Mesenchymal stem cell (in vitro differentiated cells and primary cell): ENCODE data around the gene PRRG2.

Source experiments
- DNase-seq: peaks from one replicate; pipeline ENCODE4 v3.0.0-alpha.2; 2013
- H2AFZ ChIP-seq: one replicate; pipeline ENCODE4 v1.6.1; 2013; ENCODE audit warnings: low read depth, mild to moderate bottlenecking, control low read depth, inconsistent platforms, low read length, moderate library complexity
- H2AK5ac ChIP-seq: 2 replicates; pipeline ENCODE4 v1.6.1; 2013; ENCODE audit warnings: low read length, moderate library complexity, mild to moderate bottlenecking, inconsistent platforms; ENCODE audit not compliant: severe bottlenecking
- H2BK120ac ChIP-seq: one replicate; pipeline ENCODE4 v1.6.1; 2013; ENCODE audit warnings: low read depth, mild to moderate bottlenecking, inconsistent platforms, low read length, moderate library complexity
- H2BK12ac ChIP-seq, 2 experiments: one replicate each; pipeline ENCODE4 v1.6.1; 2013; ENCODE audit warnings: inconsistent platforms in 2 of 2, low read length in 2 of 2, mild to moderate bottlenecking in 2 of 2, moderate library complexity in 2 of 2, control low read depth in 1 of 2
- H2BK15ac ChIP-seq: one replicate; pipeline ENCODE4 v1.6.1; 2013; ENCODE audit warnings: mild to moderate bottlenecking, low read depth, inconsistent platforms; ENCODE audit not compliant: poor library complexity, severe bottlenecking
- H2BK5ac ChIP-seq: 2 replicates; pipeline ENCODE4 v1.6.1; 2013; ENCODE audit warnings: low read depth, mild to moderate bottlenecking, low read length, control low read depth, inconsistent platforms; ENCODE audit not compliant: poor library complexity, severe bottlenecking
- H3K14ac ChIP-seq, 2 experiments: one replicate each; pipeline ENCODE4 v1.6.1; 2013; ENCODE audit warnings: inconsistent platforms in 2 of 2, low read length in 2 of 2, control low read depth in 1 of 2, mild to moderate bottlenecking in 1 of 2, moderate library complexity in 1 of 2
- H3K18ac ChIP-seq, 2 experiments: one replicate each; pipeline ENCODE4 v1.6.1; 2013; ENCODE audit warnings: inconsistent platforms in 2 of 2, low read length in 2 of 2, control low read depth in 1 of 2, low read depth in 1 of 2, mild to moderate bottlenecking in 1 of 2
- H3K23ac ChIP-seq, 2 experiments: one replicate each; pipeline ENCODE4 v1.6.1; 2013; ENCODE audit warnings: inconsistent platforms in 2 of 2, low read length in 2 of 2, mild to moderate bottlenecking in 2 of 2, moderate library complexity in 2 of 2, control low read depth in 1 of 2
- H3K27ac ChIP-seq: 2 replicates; pipeline ENCODE4 v1.5.1; 2013; ENCODE audit warnings: mild to moderate bottlenecking, moderate library complexity, low read length, control low read depth, inconsistent platforms; ENCODE audit not compliant: poor library complexity, severe bottlenecking
- H3K27me3 ChIP-seq, 2 experiments: 2 replicates each; pipeline versions ENCODE4 v1.6.1 to v1.7.0; 2013; ENCODE audit warnings: low read length in 2 of 2, mild to moderate bottlenecking in 2 of 2, moderate library complexity in 2 of 2, control low read depth in 1 of 2, inconsistent platforms in 1 of 2; ENCODE audit not compliant: control insufficient read depth in 1 of 2, insufficient read depth in 1 of 2
- H3K36me3 ChIP-seq, 2 experiments: 2 replicates each; pipeline versions ENCODE4 v1.6.1 to v1.7.0; 2013; ENCODE audit warnings: low read length in 2 of 2, control low read depth in 1 of 2, inconsistent platforms in 1 of 2, low read depth in 1 of 2, mild to moderate bottlenecking in 1 of 2; ENCODE audit not compliant: insufficient read depth in 2 of 2, control insufficient read depth in 1 of 2
- H3K4ac ChIP-seq, 2 experiments: one replicate each; pipeline ENCODE4 v1.6.1; 2013; ENCODE audit warnings: inconsistent platforms in 2 of 2, low read length in 2 of 2, mild to moderate bottlenecking in 2 of 2, moderate library complexity in 2 of 2, control low read depth in 1 of 2, low read depth in 1 of 2
- H3K4me1 ChIP-seq: 2 replicates; pipeline ENCODE4 v1.6.1; 2013; ENCODE audit warnings: low read depth, low read length, control low read depth; ENCODE audit not compliant: control insufficient read depth, insufficient read depth
- H3K4me2 ChIP-seq: 2 replicates; pipeline ENCODE4 v1.6.1; 2013; ENCODE audit warnings: low read length, mild to moderate bottlenecking, inconsistent platforms; ENCODE audit not compliant: poor library complexity, severe bottlenecking
- H3K4me3 ChIP-seq, 2 experiments: 2 replicates each; pipeline versions ENCODE4 v1.5.1 to v1.7.0; 2013; ENCODE audit warnings: low read length in 2 of 2, mild to moderate bottlenecking in 2 of 2, control low read depth in 1 of 2, low read depth in 1 of 2; ENCODE audit not compliant: insufficient read depth in 1 of 2
- H3K79me1 ChIP-seq: replicated peaks from 2 replicates; pipeline ENCODE4 v1.6.1; 2013; ENCODE audit warnings: mild to moderate bottlenecking, control low read depth, low read length, inconsistent platforms; ENCODE audit not compliant: poor library complexity, severe bottlenecking
- H3K9ac ChIP-seq: 2 replicates; pipeline ENCODE4 v1.7.0; 2013; ENCODE audit warnings: mild to moderate bottlenecking, low read length, moderate library complexity
- H3K9me3 ChIP-seq: 2 replicates; pipeline ENCODE4 v1.7.0; 2013; ENCODE audit warnings: mild to moderate bottlenecking, low read length; ENCODE audit not compliant: control insufficient read depth
- H4K8ac ChIP-seq: one replicate; pipeline ENCODE4 v1.6.1; 2013; ENCODE audit warnings: inconsistent platforms, mild to moderate bottlenecking, low read length, moderate library complexity
- H4K91ac ChIP-seq: one replicate; pipeline ENCODE4 v1.6.1; 2013; ENCODE audit warnings: mild to moderate bottlenecking, low read length, inconsistent platforms
- WGBS: methylation state at CpG from one replicate; pipeline ENCODE4 v1.1.7; 2013; ENCODE audit warnings: mixed read lengths; 5-methylcytosine and 5-hydroxymethylcytosine counted together

Gene PRRG2

GRCh38 chr19:49609499-49610092 is 28.5 kb downstream of the PRRG2 start:
- Histone ChIP-seq H3K4me1 (peaks cover 19% of the 10 kb centered on the region), H3K27ac (no peak overlapping the region), H3K4me3 (no peak overlapping the region), H2AK5ac (peak overlapping the region; percentile 8), H3K14ac (no peak overlapping the region), H2AFZ (no peak overlapping the region), H4K8ac (peak overlapping the region; percentile 32), H3K18ac (no peak overlapping the region), H3K36me3 (peaks cover 48 to 63% of the 10 kb centered on the region in 2 experiments), H3K9me3 (no peaks in the 10 kb centered on the region), H2BK15ac (no peak overlapping the region), H3K23ac (no peak overlapping the region), H3K4ac (no peak overlapping the region), H3K4me2 (no peak overlapping the region), H2BK12ac (no peak overlapping the region), H2BK120ac (no peak overlapping the region), H3K79me1 (peaks cover 9% of the 10 kb centered on the region), H3K9ac (no peak overlapping the region), H3K27me3 (no peaks in the 10 kb centered on the region), H4K91ac (no peak overlapping the region), H2BK5ac (no peak overlapping the region)
- WGBS, result 98% methylated on average over 12 of the region's 12 CpGs
- DNase-seq, result no peak

- Histone ChIP-seq H2BK5ac (no peak overlapping the region), H2BK12ac (peak overlapping the region in 1 of 2 experiments; percentile 59), H3K14ac (no peak overlapping the region), H3K23ac (no peak overlapping the region), H3K4me3 (peak overlapping the region in 1 of 2 experiments; percentile 50), H4K91ac (peak overlapping the region; percentile 78), H3K4ac (peak overlapping the region; percentile 6 to 39), H3K4me1 (peaks cover 20% of the 10 kb centered on the region), H3K9me3 (no peaks in the 10 kb centered on the region), H2AFZ (no peak overlapping the region), H2BK120ac (no peak overlapping the region), H2BK15ac (no peak overlapping the region), H3K18ac (peak overlapping the region in 1 of 2 experiments; percentile 1), H3K4me2 (no peak overlapping the region), H4K8ac (no peak overlapping the region), H2AK5ac (no peak overlapping the region), H3K79me1 (peaks cover 32% of the 10 kb centered on the region), H3K36me3 (peaks cover 47 to 67% of the 10 kb centered on the region in 2 experiments), H3K9ac (peak overlapping the region; percentile 66), H3K27ac (peak overlapping the region; percentile 42), H3K27me3 (no peaks in the 10 kb centered on the region)
- peak; percentile 61 for DNase-seq
- 45% methylated on average over 4 of the region's 4 CpGs for WGBS
These were observed 32.3 kb downstream of the PRRG2 start for GRCh38 chr19:49613374-49613773.

- peak overlapping the region in 1 of 2 experiments; percentile 50 for H3K4me3 ChIP-seq
- no peak overlapping the region for H2BK5ac ChIP-seq
- H3K4ac ChIP-seq, result peak overlapping the region in 1 of 2 experiments; percentile 73
- H3K4me1 ChIP-seq, result peaks cover 20% of the 10 kb centered on the region
- no peak overlapping the region for H3K14ac ChIP-seq
- no peaks in the 10 kb centered on the region for H3K27me3 ChIP-seq
- peak overlapping the region; percentile 42 for H3K27ac ChIP-seq
- DNase-seq, result peak; percentile 96
- H3K79me1 ChIP-seq, result peaks cover 35% of the 10 kb centered on the region
- H4K8ac ChIP-seq, result no peak overlapping the region
- H2BK15ac ChIP-seq, result no peak overlapping the region
- H3K36me3 ChIP-seq, result peaks cover 45 to 67% of the 10 kb centered on the region in 2 experiments
- 29% methylated on average over 18 of the region's 19 CpGs for WGBS
- no peak overlapping the region for H3K4me2 ChIP-seq
- H2AFZ ChIP-seq, result no peak overlapping the region
- H3K9me3 ChIP-seq, result no peaks in the 10 kb centered on the region
- peak overlapping the region; percentile 63 to 75 for H2BK12ac ChIP-seq
- H2BK120ac ChIP-seq, result no peak overlapping the region
- peak overlapping the region; percentile 80 for H4K91ac ChIP-seq
- H2AK5ac ChIP-seq, result no peak overlapping the region
- peak overlapping the region; percentile 60 to 90 for H3K18ac ChIP-seq
- H3K23ac ChIP-seq, result no peak overlapping the region
- peak overlapping the region; percentile 66 for H3K9ac ChIP-seq
These were observed 33.1 kb downstream of the PRRG2 start for GRCh38 chr19:49614096-49614833.

- Histone ChIP-seq H2BK5ac (no peak overlapping the region), H2BK12ac (no peak overlapping the region), H3K79me1 (peaks cover 40% of the 10 kb centered on the region), H3K9me3 (no peaks in the 10 kb centered on the region), H3K4me1 (peaks cover 20% of the 10 kb centered on the region), H3K27me3 (no peaks in the 10 kb centered on the region), H3K27ac (no peak overlapping the region), H3K18ac (no peak overlapping the region), H3K9ac (no peak overlapping the region), H4K8ac (no peak overlapping the region), H3K4me3 (no peak overlapping the region), H3K23ac (no peak overlapping the region), H2BK15ac (no peak overlapping the region), H3K4ac (no peak overlapping the region), H2BK120ac (no peak overlapping the region), H3K4me2 (no peak overlapping the region), H2AFZ (no peak overlapping the region), H4K91ac (no peak overlapping the region), H3K14ac (no peak overlapping the region), H3K36me3 (peaks cover 44 to 69% of the 10 kb centered on the region in 2 experiments), H2AK5ac (no peak overlapping the region)
- WGBS, result 97% methylated on average over 23 of the region's 23 CpGs
- DNase-seq, result no peak
These were observed 34.7 kb downstream of the PRRG2 start for GRCh38 chr19:49615861-49616260.
